GM18507 (cell line): ENCODE measurements around the gene CYP2A6.
"Not testable (repeated sequence)": the region's sequence is repeated elsewhere in the genome, so short reads cannot be mapped to it uniquely, and the experiment has no call there.

Experiments used
- DNase-seq: peaks from one replicate; pipeline ENCODE4 v3.0.0; 2011; ENCODE audit warnings: low read depth; ENCODE audit not compliant: insufficient read length; ENCODE audit errors: extremely low spot score
- FAIRE-seq: peaks from 2 replicates; lab custom pipeline; 2011; peaks lifted over from hg19 to GRCh38; lab: Jason Lieb, UNC

CYP2A6 gene

GRCh38 chr19:40850277-40850676 lies at the start of gene CYP2A6:
TSS of gene CYP2A6 (minus strand) at chr19:40850447. CDS start at chr19:40850426, 21 bp downstream.
- not testable (repeated sequence) for DNase-seq, FAIRE-seq

DNA sequence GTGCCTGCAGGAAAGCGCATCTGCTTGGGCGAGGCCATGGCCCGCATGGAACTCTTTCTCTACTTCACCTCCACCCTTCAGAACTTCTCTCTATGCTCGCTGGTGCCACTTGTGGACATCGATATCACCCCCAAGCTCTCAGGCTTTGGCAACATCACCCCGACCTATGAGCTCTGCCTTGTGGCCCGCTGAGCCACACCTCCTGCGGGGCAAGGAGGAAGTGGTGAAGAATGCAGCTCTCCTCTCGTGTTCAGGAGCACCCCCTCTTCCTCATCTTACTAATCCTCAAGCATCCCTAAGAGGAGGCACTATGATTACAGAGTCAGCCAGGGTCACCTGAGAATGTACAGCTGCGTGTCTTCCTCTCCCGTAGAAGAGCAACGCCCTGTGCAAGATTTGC lies 49.7 kb upstream of the CYP2A6 start:
- DNase-seq, FAIRE-seq: not testable (repeated sequence)

- not testable (repeated sequence) for FAIRE-seq, DNase-seq
Observed at GRCh38 chr19:40896843-40897789, 46.9 kb upstream of the CYP2A6 start.

DNA sequence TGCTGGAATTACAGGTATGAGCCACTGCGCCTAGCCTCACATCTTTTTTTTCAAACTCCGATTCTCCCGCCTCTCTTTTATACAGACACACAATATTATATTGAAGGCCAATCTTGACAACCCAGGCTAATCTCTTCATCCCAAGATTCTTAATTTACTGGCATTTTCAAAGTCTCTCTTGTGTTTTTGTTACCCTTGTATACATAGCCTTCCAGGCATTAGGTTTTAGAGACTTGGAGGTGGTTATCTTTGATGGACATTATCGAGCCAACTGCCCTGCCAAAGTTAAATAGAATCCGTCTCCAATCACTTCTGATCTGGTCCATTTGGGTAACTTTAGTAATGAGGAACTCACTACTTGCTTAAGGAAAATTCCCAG lies 46.2 kb upstream of the CYP2A6 start:
- DNase-seq (no peak), FAIRE-seq (no peak)

- FAIRE-seq (no peak), DNase-seq (no peak)
Observed at GRCh38 chr19:40893112-40893511, 42.9 kb upstream of the CYP2A6 start.

DNA sequence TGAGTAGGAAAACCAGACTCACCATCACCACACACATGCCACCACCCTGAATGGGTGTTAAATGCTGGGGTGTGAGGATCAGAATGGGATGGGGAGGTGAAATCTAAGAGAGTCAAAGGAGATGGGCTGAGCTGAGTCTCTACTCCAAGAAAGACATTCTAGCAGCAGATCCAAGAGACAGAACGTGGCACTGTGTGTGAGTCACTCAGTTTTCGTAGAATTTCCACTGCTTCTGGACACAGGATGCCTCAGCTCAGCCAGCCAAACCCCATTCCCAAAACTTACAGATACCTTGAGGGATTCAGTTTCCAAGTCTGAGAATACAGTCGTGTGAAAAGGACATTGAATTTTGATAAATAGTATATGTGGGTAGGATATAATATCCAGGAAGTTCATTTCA lies 39.1 kb upstream of the CYP2A6 start:
- FAIRE-seq: no peak
- DNase-seq: no peak

- FAIRE-seq (no peak), DNase-seq (no peak)
Observed at GRCh38 chr19:40888191-40888590, 37.9 kb upstream of the CYP2A6 start.

DNA sequence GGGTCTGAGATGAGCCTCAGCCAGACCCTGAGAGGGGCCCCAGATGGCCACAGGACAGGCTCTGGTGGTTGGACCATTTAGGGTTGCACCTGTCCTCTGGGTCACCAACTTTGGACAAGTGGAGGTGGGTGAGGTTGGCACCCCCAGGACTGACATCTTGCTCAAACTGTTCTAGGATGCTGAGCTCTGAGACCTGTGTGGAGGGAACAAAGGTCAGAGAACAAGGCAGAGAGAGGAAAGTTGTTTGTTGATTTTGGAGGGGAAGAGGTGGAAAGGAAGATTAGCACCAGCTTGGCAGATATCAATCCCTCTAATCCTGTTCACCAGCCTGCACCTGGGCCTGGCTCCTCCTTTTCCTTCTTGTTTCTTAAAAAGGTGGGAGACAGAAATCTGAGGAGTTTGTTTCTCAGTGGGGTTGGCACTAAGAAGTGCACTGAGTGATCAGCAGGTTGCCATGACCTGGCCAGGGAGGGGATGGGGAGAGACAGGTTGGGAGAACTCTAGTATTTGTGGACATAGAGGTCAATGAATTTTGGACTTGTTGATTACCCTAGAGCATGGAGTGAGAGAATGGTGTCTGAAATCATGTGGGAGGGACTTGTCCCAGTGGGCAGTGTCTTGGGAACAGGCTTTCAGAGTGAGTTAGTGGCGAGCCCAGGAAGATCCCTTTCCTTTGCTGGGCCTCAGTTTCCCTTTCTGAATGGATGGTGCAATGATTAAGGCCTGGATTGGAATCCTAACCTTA lies 34.1 kb upstream of the CYP2A6 start:
- DNase-seq, FAIRE-seq: not testable (repeated sequence)

- not testable (repeated sequence) for DNase-seq, FAIRE-seq
Observed at GRCh38 chr19:40882062-40882461, 31.8 kb upstream of the CYP2A6 start, which contains the start of gene CYP2A7. TSS of gene CYP2A7 (minus strand) at chr19:40882231. CDS start at chr19:40882210, 21 bp downstream.

DNA sequence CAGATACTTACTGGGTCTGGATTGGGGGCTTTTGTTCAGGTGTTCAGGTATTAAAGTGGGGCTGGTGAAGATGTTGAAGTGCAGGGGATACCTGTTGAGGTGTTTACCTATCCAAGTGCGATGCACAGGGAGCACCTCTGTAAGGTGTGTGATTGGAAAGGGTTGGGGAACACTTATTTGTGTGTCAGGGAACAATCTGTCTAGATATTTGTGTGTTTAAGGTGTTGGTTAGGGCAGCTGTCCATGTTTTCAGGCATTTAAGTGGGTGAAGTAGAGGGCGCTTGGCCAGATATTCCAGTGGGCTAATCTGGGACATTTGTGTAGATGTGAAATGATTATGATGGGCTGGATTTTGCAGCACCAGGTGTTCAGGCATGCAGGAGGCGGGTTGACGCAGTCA lies 29.1 kb upstream of the CYP2A6 start:
- not testable (repeated sequence) for FAIRE-seq, DNase-seq

DNA sequence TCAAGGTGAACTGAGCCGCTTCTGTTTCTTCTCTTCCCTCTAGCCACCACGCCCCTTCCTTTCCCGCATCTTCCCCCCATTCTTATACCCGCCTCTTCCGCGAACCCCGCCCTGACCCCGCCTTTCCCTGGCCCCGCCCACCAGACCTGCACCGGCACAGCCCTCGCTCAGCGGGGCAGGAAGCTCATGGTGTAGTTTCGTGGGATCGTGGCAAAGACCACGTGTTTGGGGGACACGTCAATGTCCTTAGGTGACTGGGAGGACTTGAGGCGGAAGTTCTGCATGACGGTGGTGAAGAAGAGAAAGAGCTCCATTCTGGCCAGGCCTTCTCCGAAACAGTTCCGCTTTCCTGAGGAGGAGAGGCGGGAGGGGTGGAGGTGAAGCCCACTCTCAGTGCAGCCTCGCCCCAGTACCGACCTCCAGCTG lies 25.3 kb upstream of the CYP2A6 start:
- peak; percentile 45 for FAIRE-seq
- not testable (repeated sequence) for DNase-seq

DNA sequence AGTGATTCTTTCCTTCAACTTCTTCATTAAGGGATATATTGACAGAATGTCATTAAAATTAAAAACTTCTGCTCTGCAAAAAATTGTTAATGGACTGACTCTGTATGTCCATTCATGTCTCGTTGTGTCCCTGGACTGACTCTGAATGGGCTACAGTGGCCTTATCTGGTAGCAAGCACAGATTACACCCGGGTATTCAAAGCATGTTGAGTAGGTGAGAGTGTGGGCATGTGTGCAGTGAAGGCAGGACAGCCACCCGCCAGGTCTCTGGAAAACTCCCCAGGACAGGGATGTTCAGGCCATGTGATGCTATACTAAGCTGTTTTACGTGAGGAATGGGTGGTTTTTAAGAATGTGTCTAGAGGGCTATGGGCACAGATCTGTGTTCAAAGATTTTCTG lies 24.6 kb upstream of the CYP2A6 start:
- not testable (repeated sequence) for FAIRE-seq, DNase-seq

DNA sequence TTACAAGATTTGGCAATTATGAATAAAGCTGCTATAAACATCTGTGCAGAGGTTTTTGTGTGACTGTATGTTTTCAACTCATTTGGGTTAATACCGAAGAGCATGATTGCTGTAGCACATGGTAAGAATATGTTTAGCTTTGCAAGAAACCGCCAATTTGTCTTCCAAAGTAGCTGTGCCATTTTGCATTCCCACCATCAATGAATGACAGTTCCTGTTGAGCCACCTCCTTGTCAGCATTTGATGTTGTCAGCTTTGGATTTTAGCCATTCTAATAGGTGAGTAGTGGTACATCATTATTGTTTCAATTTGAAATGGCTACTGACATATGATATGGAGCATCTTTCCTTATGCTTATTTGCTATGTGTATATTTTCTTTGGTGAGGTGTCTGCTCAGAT lies 23.6 kb upstream of the CYP2A6 start:
- not testable (repeated sequence) for FAIRE-seq, DNase-seq

DNA sequence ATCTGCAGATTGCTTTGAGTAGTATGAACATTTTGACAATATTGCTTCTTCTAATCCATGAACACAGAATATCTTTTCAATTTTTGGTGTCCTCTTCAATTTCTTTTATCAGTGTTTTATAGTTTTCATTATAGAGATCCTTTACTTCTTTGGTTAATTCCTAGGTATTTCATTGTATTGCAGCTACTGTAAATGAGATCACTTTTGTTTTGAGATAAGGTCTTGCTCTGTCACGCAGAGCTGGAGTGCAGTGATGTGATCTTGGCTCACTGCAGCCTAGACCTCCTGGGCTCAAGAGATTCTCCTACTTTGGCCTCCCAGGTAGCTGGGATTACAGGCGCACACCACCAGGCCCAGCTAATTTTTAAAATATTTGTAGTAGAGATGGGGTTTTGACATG lies 22.0 kb upstream of the CYP2A6 start:
- FAIRE-seq: no peak
- DNase-seq: no peak

DNA sequence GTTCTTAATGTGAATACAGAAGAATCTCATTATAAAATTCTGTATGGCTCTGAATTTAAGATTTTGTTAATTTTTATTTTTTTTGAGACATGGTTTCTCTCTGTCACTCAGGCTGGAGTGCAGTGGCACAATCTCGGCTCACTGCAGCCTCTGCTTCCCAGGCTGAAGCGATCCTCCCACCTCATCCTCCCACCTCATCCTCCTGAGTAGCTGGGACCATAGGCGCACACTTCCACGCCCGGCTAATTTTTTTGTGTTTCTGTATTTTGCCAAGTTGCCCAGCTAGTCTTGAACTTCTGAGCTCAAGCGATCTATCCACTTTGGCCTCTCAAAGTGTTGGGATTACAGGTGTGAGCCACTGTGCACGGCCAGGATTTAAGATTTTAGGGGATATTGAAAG lies 17.5 kb upstream of the CYP2A6 start:
- FAIRE-seq (no peak), DNase-seq (no peak)

GRCh38 chr19:40864739-40865496 lies 14.7 kb upstream of the CYP2A6 start:
- not testable (repeated sequence) for FAIRE-seq, DNase-seq

DNA sequence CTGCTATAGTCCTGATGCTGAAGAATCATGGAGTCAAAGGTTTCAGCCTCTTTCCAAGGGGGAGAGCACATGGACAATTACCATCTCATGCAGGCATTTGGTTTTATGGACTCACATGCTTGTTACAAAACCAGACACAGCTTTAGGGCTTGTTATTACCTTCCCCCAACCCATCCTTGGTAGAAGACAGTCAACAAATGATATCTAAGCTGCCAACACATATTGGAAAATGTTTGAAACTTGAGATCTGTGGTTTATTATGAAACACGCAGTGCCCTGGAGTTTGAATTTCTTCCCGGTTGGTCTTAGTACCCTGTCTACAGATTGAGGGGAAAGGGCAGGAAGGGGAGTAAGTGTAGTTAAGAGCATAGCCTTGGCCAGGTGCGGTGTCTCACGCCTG lies 12.5 kb upstream of the CYP2A6 start:
- FAIRE-seq: no peak

GRCh38 chr19:40862333-40862732 lies 12.1 kb upstream of the CYP2A6 start:
- DNase-seq (no peak), FAIRE-seq (no peak)

More for the DNA sequence above, 12.5 kb upstream of the CYP2A6 start:
- DNase-seq: no peak

DNA sequence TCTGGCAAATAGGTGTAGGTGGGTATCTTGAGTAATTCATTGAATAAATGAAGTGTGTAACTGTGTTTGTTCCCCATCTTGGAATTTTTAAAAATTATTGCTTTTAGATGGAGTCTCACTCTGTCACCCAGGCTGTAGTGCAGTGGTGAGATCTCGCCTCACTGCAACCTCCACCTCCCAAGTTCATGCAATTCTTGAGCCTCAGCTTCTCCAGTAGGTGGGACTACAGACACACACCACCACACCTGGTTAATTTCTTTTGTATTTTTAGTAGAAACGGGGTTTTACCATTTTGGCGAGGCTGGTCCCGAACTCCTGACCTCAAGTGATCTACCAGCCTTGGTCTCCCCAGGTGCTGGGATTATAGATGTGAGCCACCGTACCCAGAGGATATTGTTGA lies 7.9 kb upstream of the CYP2A6 start:
- DNase-seq (no peak), FAIRE-seq (no peak)
